Lower lobe of right lung (tissue), 2 donors: ENCODE data around the gene TPR. TPM values are rescaled to one million over a fixed set of nuclear protein-coding genes. Genes with fewer than 3 reads are reported as not detected.

Source experiments
- ATAC-seq, 2 donors: fragments of 200-7000 bp; cut with Tn5 transposase; one replicate each; pipeline ENCODE4 v1.9.1; 2020 to 2022; ENCODE audit warnings: mild to moderate bottlenecking in 2 of 2, moderate library complexity in 2 of 2
- DNase-seq: peaks from one replicate; pipeline ENCODE4 v3.0.0-alpha.2; 2020
- H3K27ac ChIP-seq: fragments of 200-600 bp; one replicate; pipeline ENCODE4 v1.8.0; 2022
- H3K27me3 ChIP-seq: fragments of 200-600 bp; one replicate; pipeline ENCODE4 v1.8.0; 2022; ENCODE audit warnings: low read depth
- H3K36me3 ChIP-seq: fragments of 200-600 bp; one replicate; pipeline ENCODE4 v1.8.0; 2022; ENCODE audit warnings: mild to moderate bottlenecking
- H3K4me1 ChIP-seq: fragments of 200-600 bp; one replicate; pipeline ENCODE4 v1.8.0; 2022
- H3K4me3 ChIP-seq: fragments of 200-600 bp; one replicate; pipeline ENCODE4 v1.8.0; 2022; ENCODE audit warnings: mild to moderate bottlenecking
- H3K9me3 ChIP-seq: fragments of 200-600 bp; one replicate; pipeline ENCODE4 v1.8.0; 2022
- CTCF ChIP-seq: fragments of 200-600 bp; IDR thresholded peaks from one replicate; pipeline ENCODE4 v1.8.0; 2022; ENCODE audit warnings: antibody characterized with exemption, mild to moderate bottlenecking
- intact Hi-C: fragments of 100-400 bp; cut with DNase I; formaldehyde crosslinking; loops from one replicate; pipeline ENCODE4 v1.11.0; 2022
- total RNA-seq: library from RNA; stranded (reverse); fragmentation: NEBNext Ultra II Directional; extraction: Animal tissue kit (Norgen Biotek cat#: 25700); gene quantifications from one replicate; pipeline ENCODE4 v1.2.1, GENCODE V29; 2021
- donor health status: DM: no; HTN: yes; CAD: no; lungs with severe emphysema.

Gene TPR
- total RNA-seq, 1 donor from 2014 or later: 79.2 TPM

- H3K4me1 ChIP-seq: no peaks in the 10 kb centered on the region
- intact Hi-C loops: no loop called here
- H3K27me3 ChIP-seq: no peaks in the 10 kb centered on the region
- DNase-seq: no peak
- no peaks in the 10 kb centered on the region for H3K9me3 ChIP-seq
- no peak overlapping the region for H3K27ac ChIP-seq
- H3K4me3 ChIP-seq: no peak overlapping the region
- peaks cover 100% of the 10 kb centered on the region for H3K36me3 ChIP-seq
- ATAC-seq: no peak
- no peak for TF ChIP-seq CTCF
These were observed 34.3 kb downstream of the TPR start for GRCh38 chr1:186340772-186341171.

GRCh38 chr1:186337554-186337953 lies 37.5 kb downstream of the TPR start:
- ATAC-seq: no peak
- no peaks in the 10 kb centered on the region for H3K9me3 ChIP-seq
- TF ChIP-seq CTCF: no peak

GRCh38 chr1:186330758-186331157 lies 44.3 kb downstream of the TPR start:
- Histone ChIP-seq H3K9me3 (no peaks in the 10 kb centered on the region), H3K36me3 (peaks cover 96% of the 10 kb centered on the region), H3K4me3 (no peak overlapping the region), H3K4me1 (no peaks in the 10 kb centered on the region), H3K27ac (no peak overlapping the region), H3K27me3 (no peaks in the 10 kb centered on the region)
- DNase-seq (no peak), ATAC-seq (no peak)
- intact Hi-C loops: no loop called here
- peak; percentile 24 for TF ChIP-seq CTCF

More at GRCh38 chr1:186337554-186337953, 37.5 kb downstream of the TPR start:
- no peaks in the 10 kb centered on the region for H3K27me3 ChIP-seq
- intact Hi-C loops: no loop called here
- H3K4me1 ChIP-seq: no peaks in the 10 kb centered on the region
- no peak for DNase-seq
- H3K4me3 ChIP-seq: no peak overlapping the region
- H3K27ac ChIP-seq: no peak overlapping the region
- H3K36me3 ChIP-seq: peaks cover 100% of the 10 kb centered on the region

- Histone ChIP-seq H3K4me1 (no peaks in the 10 kb centered on the region), H3K27me3 (no peaks in the 10 kb centered on the region), H3K4me3 (no peak overlapping the region), H3K9me3 (no peaks in the 10 kb centered on the region), H3K36me3 (peaks cover 96% of the 10 kb centered on the region), H3K27ac (no peak overlapping the region)
- intact Hi-C loops: no loop called here
- no peak for TF ChIP-seq CTCF
- no peak for DNase-seq
- no peak for ATAC-seq
These were observed 47.7 kb downstream of the TPR start for GRCh38 chr1:186327331-186327730.

GRCh38 chr1:186326009-186326408 lies 49.0 kb downstream of the TPR start:
- no peak for TF ChIP-seq CTCF
- ATAC-seq: no peak
- no peak overlapping the region for H3K4me3 ChIP-seq
- DNase-seq: no peak
- intact Hi-C loops: no loop called here
- H3K9me3 ChIP-seq: no peaks in the 10 kb centered on the region
- no peaks in the 10 kb centered on the region for H3K4me1 ChIP-seq
- H3K27me3 ChIP-seq: no peaks in the 10 kb centered on the region
- H3K27ac ChIP-seq: no peak overlapping the region
- H3K36me3 ChIP-seq: peaks cover 96% of the 10 kb centered on the region

- intact Hi-C loops: no loop called here
- H3K36me3 ChIP-seq: peaks cover 96% of the 10 kb centered on the region
These were observed 49.8 kb downstream of the TPR start for GRCh38 chr1:186325239-186325638.

More at GRCh38 chr1:186325239-186325638, 49.8 kb downstream of the TPR start:
- Histone ChIP-seq H3K4me3 (no peak overlapping the region), H3K4me1 (no peaks in the 10 kb centered on the region), H3K9me3 (no peaks in the 10 kb centered on the region), H3K27me3 (no peaks in the 10 kb centered on the region), H3K27ac (no peak overlapping the region)
- ATAC-seq (no peak), DNase-seq (no peak)
- no peak for TF ChIP-seq CTCF
